Glomerular visceral epithelial cell (primary cell): ENCODE measurements around the gene USB1.

Source experiments
- DNase-seq: peaks from one replicate; pipeline ENCODE4 v3.0.0-alpha.2; 2016; ENCODE audit errors: extremely low spot score

The USB1 gene

DNA sequence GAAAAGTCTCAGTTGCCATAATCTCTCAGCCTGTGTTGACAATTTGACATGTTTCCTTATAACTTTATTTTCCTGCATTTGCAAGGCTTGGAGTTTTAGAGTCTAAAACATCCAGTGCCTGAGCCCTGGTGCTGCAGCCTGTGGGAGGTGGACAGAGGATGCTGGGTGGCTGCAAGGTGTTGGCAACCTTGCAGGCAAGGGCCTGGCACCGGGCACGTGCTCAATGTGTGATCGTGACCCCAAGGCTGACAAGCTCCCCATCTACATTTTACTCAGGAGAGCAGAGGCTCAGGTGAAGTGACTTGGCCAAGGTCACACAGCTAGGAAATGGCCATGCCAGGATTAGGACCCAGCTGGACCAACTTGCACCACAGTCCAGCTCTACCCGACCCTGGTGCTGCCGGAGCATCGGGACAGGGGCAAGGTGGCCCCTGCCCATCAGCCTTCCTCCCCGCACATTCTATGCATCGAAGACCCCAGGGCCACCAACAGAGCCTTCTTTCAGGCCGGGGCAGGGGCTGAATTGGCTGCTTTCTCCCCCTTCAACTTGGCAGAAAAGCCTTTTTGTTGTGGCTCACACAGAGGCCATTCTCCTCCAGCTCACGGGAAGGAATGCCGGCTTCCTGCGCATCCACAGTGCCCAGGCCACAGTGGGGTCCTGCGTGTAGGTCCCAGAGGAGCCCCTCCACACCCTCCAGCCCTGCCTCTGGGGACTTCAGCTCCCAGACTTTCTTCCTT is 47.5 kb downstream of the USB1 start:
- DNase-seq: no peak

DNA sequence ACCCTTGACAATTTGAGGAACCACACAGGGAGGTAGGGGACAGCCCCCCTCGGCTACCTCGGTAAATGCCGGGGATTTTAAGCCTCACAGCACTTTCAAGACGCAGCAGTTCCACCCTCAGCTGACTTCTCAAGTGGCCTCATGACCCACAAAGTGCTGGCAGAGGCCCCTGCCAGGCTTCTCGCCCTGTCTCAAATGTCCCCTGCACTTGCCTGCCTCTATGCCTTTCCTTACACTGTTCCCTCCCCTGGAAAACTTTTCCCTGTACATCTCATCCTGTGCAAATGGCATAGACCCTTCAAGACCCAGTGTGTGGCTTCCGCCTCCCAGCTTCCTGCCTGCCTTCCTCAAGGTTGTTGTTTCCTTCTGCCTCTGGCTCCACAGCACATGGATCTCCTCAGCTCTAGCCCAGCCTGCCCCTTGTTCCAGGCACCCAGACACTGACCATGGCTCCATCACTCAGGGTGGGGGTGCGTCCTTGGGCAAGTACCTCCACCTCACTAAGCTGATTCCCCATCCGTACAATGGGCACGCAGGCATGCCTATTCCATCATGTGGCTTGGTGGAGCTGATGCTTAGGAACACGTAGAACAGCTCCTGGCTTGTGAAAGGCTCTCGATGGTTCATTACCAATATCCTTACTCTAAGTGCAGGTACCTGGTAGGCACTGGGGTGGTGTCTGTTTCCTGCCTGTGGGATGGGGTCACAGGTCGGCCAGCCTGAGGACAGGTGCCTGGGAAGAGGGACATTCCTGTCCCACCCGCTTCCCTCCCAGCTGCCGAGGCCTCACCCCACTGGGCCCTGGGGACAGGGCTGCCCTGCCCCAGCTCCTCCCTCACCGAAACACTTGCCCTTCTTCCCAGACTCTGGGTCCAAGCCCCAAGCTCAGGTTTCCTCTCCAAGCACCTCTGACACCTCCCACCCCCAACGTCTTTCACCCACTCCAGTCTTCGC is 48.3 kb downstream of the USB1 start:
- no peak for DNase-seq

DNA sequence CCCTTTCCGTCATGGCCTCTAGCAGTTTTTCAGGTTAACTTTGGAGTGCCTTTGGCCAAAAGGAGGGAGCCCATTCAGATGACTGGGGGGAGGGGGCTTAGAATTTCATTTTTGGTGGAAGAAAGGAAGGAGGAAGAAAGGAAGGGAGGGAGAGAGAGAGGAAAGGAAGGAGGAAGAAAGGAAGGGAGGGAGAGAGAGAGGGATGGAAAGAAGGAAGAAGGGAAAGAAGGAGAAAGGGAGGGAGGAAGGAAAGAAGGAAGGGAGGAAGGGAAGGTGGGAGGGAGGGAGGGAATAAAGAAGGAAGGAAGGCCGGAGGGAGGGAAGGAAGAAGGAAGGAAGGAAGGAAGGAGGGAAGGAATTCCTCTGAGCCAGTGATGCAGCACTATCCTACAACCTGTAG is 50.1 kb downstream of the USB1 start:
- no peak for DNase-seq

DNA sequence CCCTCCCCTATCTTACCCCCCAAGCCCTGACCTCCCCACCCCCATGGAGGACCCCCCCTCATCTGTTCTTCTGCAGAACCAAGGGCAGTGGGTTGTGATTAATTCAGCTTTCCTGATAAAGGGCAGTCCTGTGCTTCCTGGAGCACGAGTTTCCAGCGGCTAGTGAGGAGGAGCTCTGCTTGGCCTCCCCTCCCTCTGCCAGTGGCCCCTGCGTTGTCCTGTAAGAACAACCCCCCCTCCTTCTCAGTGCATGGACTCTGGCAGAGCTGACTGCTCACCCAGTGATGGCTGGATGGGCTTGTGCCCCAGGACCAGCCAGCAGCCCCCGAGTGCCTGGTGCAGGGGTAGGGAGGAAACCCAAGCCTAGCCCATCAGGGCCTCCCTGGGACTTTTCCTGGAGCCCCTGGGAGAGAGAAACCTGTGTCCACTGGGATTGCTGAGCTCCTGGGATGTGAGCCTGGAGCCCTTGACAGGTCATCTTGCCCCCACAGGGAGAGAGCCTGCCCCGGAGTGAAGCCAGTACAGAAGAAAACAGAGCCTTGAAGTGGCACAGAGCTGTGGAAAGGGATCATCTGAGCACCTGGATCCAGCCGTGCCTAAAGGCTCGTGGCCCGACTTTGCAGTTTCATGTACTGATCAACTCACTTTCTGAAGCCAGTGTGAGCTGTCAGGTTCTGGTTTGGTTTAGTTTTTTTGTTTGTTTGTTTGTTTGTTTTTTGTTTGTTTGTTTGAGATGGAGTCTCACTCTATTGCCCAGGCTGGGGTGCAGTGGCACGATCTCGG is 50.8 kb downstream of the USB1 start:
- DNase-seq: no peak

DNA sequence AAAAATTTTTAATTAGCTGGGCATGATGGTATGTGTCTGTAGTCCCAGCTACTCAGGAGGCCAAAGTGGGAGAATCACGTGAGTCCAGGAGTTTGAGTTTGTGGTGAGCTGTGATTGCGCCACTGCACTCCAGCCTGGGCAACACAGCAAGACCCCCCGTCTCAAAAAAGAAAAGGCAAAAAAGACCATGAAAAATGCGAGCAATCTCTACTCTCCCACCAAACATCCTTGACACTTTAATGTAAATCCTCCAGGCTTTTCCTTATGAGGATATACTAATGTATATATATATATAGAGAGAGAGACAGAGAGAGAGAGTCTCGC is 52.4 kb downstream of the USB1 start:
- no peak for DNase-seq

DNA sequence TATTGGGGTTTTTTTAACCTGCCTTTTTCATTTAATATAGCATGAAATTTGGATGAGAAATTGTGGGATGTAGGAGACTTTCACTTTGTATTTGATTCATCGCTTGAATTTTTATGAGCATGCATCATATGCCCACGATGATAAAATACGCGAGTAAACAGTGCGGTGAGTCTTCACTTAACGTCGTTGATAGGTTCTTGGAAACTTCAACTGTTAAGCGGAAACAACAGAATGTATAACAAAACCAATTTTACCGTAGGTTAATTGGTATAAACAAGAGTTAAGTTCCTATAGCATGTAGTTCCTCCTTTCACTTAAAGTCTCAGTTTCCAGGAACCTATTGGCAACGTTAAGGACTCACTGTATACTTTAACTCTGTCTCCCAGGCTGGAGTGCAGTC is 53.1 kb downstream of the USB1 start:
- DNase-seq: no peak

DNA sequence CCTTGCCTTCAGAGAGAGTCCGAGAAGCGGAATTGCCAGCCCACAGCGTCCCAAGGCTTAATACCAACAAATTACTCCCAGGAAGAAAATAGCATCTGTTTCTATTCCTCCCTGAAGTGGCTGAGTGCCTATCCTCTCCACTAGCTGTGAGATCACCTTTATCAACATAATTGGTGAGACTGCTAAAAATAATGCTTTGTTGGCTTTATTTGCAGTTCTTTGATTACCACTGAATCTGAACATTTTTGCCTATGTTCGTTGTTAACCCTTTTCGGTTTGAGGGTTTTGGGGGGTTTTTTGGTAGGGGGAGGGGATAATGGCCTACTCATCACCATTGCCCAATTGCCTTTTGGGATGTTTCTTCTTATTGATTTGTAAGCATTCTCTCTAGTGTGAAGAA is 55.4 kb downstream of the USB1 start:
- DNase-seq: no peak

DNA sequence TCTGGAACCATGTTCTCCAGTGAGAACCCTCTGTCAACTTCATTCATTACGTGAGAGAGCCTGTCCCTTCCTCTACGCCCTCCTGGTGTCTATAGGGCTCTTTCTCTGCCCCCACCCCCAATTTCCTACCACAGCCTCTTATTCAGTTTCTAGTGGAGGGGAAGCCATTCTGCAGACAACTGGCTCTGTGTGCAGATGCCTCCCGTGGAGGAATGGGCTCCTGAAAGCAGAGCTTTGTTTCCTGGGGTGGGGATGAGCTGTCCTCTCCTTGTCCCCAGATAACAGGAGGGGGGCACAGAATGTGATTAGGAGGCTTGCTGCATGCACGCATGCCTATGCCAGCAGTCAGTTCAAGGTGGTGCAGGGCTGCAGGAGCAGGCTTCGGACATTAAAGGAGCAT is 55.9 kb downstream of the USB1 start:
- no peak for DNase-seq

DNA sequence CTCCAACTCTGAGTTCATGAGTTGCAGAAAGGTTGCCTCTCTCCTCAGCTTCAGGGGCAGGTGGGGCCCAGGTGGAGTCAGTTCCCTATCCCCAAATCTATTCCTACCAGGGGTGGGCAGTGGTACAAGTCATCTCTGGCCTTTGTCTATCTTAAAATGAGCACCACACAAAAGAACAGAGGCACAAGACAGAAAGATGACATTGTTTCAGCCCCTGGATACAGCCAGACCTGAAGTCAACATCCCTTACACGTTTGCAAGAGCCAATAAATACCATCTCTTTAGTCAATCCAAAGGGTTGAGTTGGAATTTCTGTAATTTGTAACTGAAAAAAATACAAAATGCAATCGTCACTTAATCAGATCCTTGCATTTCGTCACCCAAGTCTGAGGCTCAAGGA is 56.6 kb downstream of the USB1 start:
- no peak for DNase-seq

DNA sequence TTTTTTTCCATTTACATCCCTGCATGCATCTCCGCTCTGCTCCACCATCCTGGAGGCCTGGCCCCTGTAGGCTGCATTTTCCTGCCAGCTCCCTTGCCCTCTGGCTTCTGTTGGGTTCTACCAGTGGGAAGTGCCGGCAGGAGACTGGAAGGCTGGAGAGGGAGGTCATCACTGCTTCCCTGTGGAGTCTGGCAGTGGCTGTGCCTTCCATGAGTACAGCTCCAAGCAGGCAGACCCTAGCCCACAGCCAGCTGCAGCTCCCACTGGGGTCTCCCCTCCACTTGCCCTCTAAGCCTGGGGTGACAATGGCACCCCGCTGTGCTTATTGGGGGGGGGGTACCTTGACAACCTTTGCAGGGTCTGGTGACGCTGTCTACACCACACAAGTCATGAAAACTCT is 61.6 kb downstream of the USB1 start:
- no peak for DNase-seq

DNA sequence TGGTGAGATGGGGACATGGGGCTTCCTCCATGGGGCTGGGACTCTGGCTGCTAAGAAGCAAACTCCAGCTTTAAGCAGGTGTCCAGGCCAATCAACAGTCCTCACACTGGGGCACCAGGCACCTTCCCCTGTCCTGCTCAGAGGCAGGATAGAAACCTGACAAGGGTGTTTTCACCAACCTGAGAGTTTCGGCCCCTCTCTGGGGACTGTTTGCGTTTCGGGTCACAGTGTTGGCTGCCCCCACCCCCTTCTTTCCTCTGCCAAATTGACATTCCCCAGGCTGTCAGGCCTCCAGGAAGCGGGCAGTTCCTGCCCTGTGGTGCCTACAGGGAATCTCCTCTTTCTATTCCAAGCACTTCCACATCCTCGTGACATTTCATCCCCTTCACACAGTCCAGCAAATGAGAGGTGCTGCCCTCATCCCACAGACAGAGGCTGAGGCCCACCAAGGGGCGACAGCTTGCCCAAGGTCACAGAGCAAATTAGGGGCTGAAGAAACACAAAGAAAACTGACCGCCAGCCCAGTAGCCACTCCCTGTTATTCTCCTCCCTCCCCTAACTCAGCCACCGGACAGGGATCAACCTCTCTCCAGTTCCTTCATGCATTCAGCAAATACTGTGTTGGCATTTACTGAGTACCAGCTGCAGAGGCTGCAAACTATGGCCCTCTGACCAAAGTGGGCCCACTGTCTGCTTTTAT is 62.3 kb downstream of the USB1 start:
- DNase-seq: no peak

DNA sequence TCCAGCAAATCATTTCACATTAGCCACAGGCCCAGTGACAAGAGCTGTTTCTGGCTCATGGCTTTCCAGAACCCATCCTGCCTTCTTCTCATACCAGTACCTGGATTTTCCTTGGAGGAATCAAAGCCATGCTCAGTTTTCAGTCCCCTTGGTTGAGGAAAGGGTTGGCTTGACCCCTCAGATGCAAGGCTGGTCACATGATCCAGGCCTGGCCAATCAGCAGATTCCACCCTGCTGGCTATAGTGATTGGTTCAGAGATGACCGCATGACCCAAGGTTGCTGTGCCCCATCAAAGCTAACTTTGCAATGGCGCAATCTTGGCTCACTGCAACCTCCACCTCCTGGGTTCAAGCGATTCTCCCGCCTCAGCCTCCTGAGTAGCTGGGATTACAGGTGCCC is 69.4 kb downstream of the USB1 start:
- DNase-seq: no peak
